Adrenal gland (tissue), 5 donors: Measurements from ENCODE around the gene ZNF74.
"Not testable (repeated sequence)": the region's sequence is repeated elsewhere in the genome, so short reads cannot be mapped to it uniquely, and the experiment has no call there.

Source experiments
- CTCF ChIP-seq, 6 experiments: fragments of 450-650 bp in 4 of 6; fragments of 200-600 bp in 2 of 6; sonication (generic) in 1 of 6; IDR thresholded peaks; 1 replicate in 5 of 6; 2 replicates in 1 of 6; pipeline versions ENCODE4 v1.5.1 to v1.8.0; 2016 to 2021; ENCODE audit warnings: antibody characterized with exemption in 6 of 6, mild to moderate bottlenecking in 2 of 6, moderate library complexity in 1 of 6
- POLR2A ChIP-seq, 2 donors: fragments of 450-650 bp; IDR thresholded peaks; one replicate each; pipeline ENCODE4 v1.6.1; 2017; ENCODE audit warnings: antibody characterized with exemption in 2 of 2, mild to moderate bottlenecking in 2 of 2, moderate library complexity in 1 of 2
- donor health status: DM: no; HTN: no; CAD: no.

- not testable (repeated sequence) for TF ChIP-seq CTCF, POLR2A (IDR thresholded peaks at IDR 0.05)
Observed at GRCh38 chr22:20376983-20377382, 17.0 kb upstream of the ZNF74 start.
